NB4 (cell line): ENCODE results near the gene NOVA1.

Experiments
- CTCF ChIP-seq: IDR thresholded peaks from one replicate; pipeline ENCODE4 v1.5.1; 2012; ENCODE audit warnings: low read depth, low read length
- POLR2A ChIP-seq: IDR thresholded peaks from 2 replicates; pipeline ENCODE4 v1.6.1; 2011; ENCODE audit warnings: mild to moderate bottlenecking; ENCODE audit not compliant: insufficient read length; ENCODE audit errors: extremely low read depth

GRCh38 chr14:26500028-26500427 lies 97.8 kb downstream of the NOVA1 start:
- no peak for TF ChIP-seq CTCF
- TF ChIP-seq POLR2A: no peak
